GM21526 (cell line): ENCODE results near the gene CHD5.

Source experiments
- ATAC-seq: cut with Tn5 transposase; IDR thresholded peaks from one replicate; pipeline ENCODE4 v1.9.1; 2021; ENCODE audit warnings: moderate library complexity; ENCODE audit not compliant: unreplicated experiment, low FRiP score

Gene CHD5

GRCh38 chr1:6162341-6162740 lies 17.8 kb downstream of the CHD5 start:
- no peak for ATAC-seq

GRCh38 chr1:6158181-6158580 lies 21.9 kb downstream of the CHD5 start:
- no peak for ATAC-seq

- no peak for ATAC-seq
These were observed 22.5 kb downstream of the CHD5 start for GRCh38 chr1:6157528-6158174.

DNA sequence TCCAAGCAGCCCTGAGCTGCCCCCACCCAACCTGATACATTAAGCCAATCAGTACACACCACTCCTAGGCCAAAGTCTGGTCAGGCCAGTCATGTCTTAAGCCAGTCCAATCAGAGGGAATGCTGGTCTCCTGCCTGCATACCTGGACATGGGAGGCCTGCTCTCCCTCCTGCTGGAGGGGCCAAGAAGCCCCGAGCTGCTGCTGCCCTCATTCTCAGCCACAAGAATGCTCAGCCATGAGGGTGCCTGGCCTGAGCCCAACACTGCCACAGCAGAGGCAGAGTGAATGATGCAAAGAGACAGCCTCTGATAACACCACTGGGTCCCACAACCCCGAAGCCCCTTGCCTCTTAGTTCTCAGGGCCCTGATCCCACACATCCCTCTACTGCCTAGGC lies 23.0 kb downstream of the CHD5 start:
- ATAC-seq = no peak

DNA sequence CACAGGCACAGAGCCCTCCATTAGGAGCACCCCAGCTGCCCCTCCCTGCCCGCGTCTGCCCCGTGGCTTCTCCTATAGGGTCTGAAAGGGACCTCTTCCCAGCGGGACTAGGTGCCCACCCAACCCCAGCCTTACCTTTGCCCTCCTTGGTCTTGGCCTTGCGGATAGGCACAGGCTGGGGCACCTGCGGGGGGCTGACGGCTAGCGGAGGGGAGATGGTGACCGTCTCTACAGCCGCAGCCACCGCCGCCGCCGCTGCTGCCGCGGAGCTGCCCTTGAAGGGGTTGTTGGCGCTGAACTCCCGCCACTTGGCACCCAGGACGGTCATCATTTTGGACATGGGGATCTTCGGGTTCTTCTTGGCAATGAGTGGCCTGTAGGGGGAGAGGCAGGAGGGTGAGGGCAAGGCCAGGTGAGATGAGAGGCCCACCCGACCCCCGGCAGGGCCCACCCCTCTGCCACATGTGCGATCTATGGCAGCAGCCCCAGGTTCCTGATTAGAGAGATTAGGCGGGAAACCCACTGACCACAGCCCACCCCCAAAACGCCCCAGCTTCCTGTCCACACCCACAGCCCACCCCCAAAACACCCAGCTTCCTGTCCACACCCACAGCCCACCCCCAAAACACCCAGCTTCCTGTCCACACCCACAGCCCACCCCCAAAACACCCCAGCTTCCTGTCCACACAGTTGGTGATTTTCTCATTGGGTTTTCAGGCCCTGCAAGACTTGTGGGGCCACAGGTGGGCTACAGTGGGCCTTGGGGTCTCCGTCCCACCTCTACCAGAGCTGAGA lies 25.4 kb downstream of the CHD5 start:
- no peak for ATAC-seq

- ATAC-seq = no peak
These were observed 27.2 kb downstream of the CHD5 start for GRCh38 chr1:6152882-6153281.

GRCh38 chr1:6152181-6152580 lies 27.9 kb downstream of the CHD5 start:
- ATAC-seq = no peak

GRCh38 chr1:6151291-6151822 lies 28.8 kb downstream of the CHD5 start:
- no peak for ATAC-seq

- ATAC-seq = no peak
These were observed 29.8 kb downstream of the CHD5 start for GRCh38 chr1:6150006-6150938.

GRCh38 chr1:6149597-6149996 lies 30.5 kb downstream of the CHD5 start:
- no peak for ATAC-seq

DNA sequence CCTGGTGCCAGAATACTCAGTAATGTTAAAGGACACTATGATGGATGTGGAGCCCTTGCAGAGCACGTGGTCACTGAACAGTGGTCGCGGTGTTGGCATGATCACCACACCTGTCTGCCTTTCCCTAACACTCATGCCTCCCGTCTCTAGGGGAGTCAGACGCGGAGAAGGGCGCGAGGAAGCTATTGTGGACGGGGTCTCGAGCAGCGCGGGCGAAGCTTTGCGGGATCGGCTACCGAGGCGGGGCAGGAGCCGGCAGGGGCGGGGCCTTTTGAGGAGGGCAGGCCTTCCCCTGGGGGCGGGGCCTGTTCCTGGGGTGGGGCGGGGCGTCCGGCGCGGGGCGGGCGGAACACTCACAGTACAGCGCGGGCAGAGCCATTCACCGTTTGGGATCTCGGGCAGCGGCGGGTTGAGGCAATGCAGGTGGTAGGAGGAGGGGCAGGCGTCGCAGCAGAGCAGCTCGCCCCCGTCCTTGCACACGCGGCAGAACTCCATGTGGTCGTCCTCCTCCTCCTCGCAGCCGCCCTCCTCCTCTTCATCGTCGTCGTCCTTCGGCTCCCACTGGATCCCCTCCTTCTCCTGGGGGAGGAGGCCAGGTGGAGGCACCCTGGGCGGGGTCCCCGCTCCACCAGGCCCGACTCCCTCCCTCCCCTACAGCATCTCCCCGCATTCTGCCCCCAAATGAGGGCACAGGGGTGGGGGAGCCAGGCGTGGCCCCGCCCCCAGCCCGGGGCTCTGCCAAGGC lies 31.5 kb downstream of the CHD5 start:
- no peak for ATAC-seq

- ATAC-seq = no peak
These were observed 34.2 kb downstream of the CHD5 start for GRCh38 chr1:6145864-6146410.

DNA sequence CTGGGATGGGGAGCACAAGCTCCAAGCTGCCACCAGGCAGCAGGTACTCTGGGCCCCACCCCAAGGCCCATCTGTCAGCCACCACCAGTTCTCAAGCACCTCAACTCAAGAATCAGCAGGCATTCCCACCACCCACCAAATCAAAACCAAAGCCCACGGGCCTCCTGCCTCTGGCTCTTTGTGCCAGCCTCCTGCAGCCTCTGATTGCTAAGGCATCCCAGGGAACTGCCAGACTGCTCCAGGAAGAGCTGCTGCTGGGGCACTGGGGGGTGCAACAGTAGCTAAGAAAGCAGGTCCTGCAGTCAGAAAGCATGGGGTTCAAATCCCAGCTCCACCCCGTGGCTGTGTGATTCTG lies 34.7 kb downstream of the CHD5 start:
- ATAC-seq = no peak

DNA sequence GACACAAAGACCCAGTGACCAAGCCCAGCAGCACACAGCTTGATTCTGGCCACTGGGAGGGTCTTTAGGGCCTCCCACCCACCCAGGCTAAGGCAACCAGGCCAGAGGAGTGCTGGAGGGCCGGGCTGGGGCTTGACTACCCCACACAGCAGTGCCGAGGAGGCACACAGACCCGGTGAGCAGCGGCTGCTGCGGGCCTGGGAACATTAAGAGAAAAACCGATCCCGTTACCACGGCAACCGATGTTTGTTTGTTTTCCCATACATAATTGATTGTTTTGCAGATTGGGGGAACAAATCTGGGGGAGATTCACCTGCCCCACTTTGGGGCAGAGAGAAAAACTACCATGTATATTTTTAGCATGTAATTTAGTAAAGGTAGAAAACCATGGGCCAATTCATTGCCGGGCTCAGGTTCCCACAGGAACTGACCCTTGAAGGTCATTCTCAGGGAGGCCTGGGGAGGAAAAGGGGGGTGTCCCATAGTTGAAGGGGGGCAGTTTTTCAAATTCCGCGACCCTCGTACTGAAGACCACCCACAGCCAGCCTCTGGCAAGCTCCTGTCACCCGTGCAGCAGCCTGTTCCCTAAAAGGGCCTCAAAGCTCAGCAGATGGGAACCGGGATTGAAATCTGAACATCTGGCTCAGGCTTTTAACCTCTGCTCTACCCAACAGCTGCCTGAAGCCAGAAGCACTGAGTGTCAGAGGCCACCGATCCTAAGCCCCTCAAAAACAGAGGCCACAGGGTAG lies 35.3 kb downstream of the CHD5 start:
- no peak for ATAC-seq

DNA sequence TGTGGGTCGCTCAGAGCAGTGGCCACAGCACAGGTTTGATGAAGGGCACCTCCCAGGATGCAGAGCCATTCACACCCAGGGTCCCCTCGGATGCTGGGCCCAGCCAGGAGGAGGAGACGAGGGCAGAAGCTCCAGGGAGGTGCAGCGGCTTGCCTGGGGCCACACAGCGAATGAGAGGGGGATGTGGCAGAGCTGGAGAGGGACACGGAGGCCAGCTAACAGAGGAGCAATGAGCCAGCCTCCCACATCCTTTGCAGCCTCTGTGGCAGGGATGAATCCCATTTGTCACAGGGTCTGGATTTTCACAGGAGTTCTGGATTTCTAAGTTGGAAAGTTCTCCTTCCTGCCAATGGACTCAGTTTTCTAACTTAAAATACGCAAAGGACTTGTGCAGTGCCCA lies 35.9 kb downstream of the CHD5 start:
- ATAC-seq = no peak

DNA sequence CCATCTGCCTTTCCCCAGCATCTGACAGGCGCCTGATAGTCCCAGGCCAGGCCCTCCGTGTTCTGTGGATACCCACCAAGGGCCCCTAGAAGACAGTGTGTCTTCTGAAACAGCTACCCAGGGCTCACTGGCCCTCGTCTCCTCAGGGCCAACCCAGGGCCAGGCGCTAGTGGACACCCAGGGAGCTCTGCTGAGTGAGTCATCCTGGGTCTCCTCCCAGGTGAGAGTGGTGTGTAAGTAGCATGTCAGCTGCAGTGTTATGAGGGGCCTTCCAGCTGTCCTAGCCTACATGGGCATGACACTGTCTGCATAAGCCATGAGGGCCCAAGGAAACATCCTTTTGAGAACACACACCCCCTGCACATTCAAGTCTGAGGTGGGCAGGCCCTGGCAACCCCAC lies 36.7 kb downstream of the CHD5 start:
- ATAC-seq = no peak

- no peak for ATAC-seq
These were observed 37.4 kb downstream of the CHD5 start for GRCh38 chr1:6142734-6143133.

- ATAC-seq = no peak
These were observed 38.0 kb downstream of the CHD5 start for GRCh38 chr1:6142036-6142621.

DNA sequence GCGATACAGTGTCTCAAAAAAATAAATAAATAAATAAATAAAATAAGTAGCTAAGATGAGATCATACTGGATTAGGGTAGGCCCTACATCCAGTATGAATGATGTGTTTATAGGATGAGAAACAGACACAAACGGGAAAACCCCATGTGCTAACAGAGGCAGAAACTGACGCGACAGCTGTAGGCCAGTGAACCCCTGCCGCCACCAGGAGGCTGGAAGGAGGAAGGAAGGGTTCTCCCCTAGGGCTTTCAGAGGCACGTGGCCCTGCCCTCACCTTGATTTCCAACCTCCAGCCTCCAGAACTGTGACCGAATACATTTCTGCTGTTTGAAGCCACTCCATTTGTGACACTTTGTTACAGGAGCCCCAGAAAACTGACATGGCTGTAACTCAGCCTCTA lies 38.5 kb downstream of the CHD5 start:
- no peak for ATAC-seq
